Measurements from ENCODE around the gene TMEM184A. TPM values are rescaled to one million over a fixed set of nuclear protein-coding genes. Genes with fewer than 3 reads are reported as not detected.
A peak's percentile ranks its signal among the peaks of the same experiment; 100 is the strongest.

Gene TMEM184A
- total RNA-seq, 1 donor from 2014 or later, result under 0.01 TPM

DNA sequence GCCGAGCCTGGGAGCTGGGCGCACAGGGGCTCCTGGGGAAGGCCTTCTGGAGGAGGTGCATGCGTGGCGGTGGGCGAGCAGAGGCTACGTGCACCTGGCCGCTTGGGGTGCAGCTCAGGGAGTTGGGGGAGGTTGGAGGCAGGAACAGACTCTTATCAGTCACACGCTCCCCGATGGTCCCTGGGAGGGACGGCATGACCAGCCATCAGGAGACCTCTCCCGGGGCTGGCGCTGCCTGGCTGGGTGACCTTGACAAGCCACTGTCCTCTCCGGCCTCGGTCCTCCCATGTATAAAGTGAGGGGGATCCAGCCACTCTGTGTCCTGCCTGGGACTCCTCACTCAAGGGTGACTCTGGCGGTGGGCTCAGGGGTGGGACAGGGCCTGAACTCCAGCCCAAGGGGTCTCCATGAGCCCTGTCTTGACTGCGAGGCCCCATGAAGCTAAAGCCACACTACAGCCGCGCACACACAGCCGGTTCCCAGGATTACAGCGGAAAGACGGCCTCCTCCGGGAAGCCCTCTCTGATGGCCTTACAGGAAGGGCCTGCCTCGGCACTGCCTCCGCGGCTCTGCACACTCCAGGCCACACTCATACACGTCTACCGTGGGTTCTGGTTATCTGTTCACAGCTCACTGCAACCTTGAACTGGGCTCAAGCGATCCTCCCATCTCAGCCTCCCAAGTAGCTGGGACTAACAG, 2.3 kb downstream of the TMEM184A start:
- DNase-seq (ENCODE audit: low read depth in 2 of 2), result no peak

GRCh38 chr7:1552200-1552599, 3.8 kb downstream of the TMEM184A start:
- no peak for DNase-seq (ENCODE audit: low read depth in 2 of 2)

DNA sequence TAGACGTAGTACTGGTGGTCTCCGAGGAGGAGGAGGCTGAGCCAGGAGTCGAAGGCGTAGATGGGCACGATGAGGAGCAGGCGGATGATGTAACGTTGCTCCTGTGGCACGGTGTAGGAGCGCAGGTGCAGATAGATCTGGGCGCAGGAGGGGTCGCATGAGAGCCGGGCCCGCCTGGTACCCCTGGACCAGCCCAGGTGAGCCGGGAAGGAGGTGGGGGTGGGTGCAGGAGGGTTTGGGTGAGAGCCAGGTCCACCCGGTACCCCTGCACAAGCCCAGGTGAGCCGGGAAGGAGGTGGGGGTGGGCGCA, 5.2 kb downstream of the TMEM184A start:
- DNase-seq (ENCODE audit: low read depth in 2 of 2), result no peak

DNA sequence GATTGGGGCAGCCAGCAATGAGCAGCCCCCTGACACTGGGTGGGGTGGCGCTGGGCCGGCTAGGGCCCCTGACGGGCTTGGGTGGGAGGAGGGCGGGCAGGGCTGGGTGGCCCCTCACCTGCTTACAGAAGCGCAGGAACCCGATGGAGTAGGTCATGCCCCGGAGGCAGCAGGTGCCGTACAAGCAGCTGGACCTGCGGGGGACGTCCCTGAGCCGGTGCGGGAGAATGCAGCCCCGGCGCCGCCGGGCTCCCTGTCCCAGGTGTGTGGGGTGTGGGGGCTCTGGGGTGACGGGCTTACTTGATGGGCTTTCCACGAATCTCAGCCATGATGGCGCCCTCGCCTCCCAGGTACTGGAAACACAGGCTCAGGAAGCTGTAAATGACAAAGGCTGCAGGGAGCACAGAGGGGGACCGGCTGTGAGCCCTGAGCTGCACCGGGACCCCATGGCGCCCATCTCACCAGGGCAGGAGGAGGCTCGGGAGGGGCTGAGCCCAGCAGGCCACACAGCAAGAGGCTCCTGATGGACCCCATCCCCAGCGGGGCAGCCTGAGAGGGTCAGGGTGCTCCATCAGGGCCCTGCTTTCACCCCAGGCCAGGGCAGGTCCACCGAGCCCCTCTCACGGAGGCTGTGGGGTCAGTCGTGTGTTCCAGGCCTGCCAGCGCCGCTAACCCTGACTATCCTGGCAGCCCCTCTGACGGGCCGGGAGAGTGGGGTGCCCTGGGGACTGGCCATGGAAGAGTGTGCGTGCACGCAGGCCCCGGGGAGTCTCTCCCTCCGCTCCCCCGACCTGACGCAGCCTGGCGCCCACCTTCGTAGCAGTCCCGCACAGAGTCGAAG, 5.8 kb downstream of the TMEM184A start:
- no peak for DNase-seq (ENCODE audit: low read depth in 2 of 2)

GRCh38 chr7:1549357-1550004, 6.5 kb downstream of the TMEM184A start:
- no peak for DNase-seq (ENCODE audit: low read depth in 2 of 2)

- DNase-seq (ENCODE audit: low read depth in 2 of 2), result no peak
These were observed 7.1 kb downstream of the TMEM184A start for GRCh38 chr7:1548944-1549343.

DNA sequence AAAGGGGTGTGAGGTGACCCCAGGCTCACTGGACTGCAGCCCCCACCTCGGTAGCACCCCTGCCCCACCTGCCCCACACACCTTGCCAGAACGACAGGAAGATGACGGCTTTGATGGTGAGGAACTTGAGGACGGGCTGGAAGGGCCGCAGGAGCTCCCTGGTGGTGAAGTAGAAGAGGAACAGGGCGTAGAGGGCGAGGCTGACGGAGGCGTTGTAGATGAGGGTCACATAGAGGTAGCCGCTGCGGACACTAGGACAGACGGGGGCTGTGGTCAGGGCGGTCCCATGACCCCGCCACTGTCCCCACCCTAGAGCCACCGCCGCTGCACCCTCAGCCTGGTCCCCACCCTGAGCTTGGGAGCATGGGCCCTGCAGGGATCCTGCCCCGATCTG, 7.6 kb downstream of the TMEM184A start:
- DNase-seq (ENCODE audit: low read depth in 2 of 2), result peak in 1 of 2 donors; percentile 36

GRCh38 chr7:1547777-1548437, 8.1 kb downstream of the TMEM184A start:
- no peak for DNase-seq (ENCODE audit: low read depth in 2 of 2)

DNA sequence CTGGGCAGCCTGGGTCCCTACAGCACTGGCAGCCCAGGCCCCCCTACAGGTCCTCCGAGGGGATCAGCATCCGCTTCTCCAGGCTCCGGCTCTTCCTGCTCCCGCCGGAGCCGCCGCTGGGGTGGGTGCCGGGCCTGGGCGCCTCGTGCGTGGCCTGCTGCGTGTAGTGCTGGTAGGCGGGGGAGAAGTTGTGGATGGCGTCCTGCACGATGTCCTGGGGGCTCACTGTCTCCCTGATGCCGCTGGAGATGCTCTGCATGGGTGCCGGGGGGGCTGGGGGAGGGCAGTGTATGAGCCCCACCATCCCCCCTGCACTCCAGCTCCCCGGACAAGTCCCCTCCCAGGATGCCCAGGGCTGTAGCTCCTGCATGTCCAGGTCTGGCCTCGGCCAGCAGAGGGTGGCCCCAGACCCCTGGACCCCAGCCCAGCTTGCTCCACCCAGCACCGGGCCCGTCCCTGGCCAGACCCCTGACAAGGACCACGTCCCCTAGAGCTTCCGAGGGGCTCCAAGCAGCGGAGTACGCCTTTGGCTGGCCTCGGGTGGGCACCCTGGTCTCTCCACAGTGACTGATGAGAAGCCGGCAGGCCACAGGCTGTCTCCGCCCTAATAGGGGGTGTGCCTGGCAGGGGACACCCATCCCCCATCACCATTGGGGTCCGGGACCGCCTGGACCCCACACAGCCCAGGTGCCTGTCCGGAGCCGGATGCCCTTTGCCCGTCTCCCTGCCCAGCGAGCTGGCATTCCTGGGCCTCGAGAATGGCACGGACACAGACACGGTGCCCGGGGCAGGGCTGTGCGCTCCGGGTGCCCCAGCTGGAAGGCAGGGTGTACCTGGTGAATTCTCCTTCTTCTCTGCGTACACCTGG, 8.9 kb downstream of the TMEM184A start:
- no peak for DNase-seq (ENCODE audit: low read depth in 2 of 2)

DNA sequence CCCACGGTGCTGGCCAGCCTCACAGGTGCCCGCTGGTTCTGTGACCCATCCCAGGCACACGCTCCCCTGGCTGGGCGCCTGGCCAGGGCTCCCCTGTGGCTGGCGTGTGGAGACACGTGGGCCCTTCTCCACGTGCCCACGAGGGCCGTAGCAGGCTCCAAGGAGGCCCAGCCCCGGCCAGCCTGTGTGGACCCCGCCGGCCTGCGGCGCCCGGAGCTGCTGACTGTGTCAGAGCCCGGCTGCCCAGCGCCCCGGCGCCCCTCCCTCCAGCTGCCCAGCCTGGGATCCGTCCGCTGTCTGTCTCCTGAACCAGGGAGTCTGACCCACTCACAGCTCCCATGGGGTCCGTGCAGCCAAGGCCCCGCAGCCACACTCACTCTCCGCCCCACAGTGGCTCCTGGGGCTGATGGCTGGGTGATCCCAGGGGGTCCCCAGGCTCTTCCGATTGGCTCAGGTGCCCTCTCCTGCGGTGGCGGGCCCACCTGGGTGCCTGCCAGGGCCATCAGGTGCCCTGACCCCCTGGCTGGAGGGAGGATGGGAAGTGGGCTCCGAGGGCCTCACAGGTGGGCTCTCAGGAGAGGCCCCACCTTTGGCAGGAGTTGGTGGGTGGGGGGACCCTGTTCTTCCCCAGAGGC, 9.6 kb downstream of the TMEM184A start:
- DNase-seq (ENCODE audit: low read depth in 2 of 2), result no peak

DNA sequence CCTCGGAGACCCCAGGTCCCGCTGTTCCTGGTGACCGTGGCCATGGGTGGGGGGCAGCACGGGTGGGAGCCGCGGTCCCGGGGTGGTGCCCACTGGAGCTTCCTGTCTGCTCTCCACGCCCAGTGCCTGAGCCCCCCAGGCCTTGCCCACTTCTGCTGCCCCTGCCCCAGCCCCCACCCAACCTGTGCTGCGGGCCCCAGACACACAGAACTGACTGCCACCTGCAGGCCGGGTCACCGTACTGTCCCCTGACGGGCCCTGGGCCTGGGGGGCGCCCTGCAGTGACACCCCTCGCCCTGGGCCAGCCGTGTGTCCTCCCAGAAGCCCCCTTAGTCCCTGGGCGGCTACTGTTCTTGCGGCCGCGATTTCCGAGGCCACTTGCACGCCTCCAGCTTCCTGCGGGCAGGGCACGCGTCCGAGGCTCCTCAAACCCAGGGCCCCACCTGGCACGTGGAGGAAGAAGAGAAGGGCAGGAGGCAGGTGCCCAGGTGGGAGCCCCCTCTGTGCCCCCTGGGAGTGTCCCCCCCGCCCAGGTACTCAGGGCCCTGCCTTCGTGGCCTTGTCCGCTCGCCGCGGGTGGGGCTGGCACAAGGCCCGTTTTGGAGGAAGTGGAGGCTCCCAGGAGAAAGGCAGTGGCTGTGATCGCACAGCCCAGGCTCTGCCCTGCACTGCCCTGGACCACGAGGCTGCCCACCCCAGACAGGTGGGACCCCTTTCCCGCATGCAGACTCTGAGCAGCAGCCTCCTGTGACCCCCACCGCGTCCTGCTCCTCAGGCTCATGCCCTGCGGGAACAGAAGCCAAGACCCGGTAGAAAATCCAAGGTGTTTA, 10.4 kb downstream of the TMEM184A start:
- DNase-seq (ENCODE audit: low read depth in 2 of 2), result no peak

- DNase-seq (ENCODE audit: low read depth in 2 of 2), result no peak
These were observed 11.0 kb downstream of the TMEM184A start for GRCh38 chr7:1544896-1545416.

DNA sequence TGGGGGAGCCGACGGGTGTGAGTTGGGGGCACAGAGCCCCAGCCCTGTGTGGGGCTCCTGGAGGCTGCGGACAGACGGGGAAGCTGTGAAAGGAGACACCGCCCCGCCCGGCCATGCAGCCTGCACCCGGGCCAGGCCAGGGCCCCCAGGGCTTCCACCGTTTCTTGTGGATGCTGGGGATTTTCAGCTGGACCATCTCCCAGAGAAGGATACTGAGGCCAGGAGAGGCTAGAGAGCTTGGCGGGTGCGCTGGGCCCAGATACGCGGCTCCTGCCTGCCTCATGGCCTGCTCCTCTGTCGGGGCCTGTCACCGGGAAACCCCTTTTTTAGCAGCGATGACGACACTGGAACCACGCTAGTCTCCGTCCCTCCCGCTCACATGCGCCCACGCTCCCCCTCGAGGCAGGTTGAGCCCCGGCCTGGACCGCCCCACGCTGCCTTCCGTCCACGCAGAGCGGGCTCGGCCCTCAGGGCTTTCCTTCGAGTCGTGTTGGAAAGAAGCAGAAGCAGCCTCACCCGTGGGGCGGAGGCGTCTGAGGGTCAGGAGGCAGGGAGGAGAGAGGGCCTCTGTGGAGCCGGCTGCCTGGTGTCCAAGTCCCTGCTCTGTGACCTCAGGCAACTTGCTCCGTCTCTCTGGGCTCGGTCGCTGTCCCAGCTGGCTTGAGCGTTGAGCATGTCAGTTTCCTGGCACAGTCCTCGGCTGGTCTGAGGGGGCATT, 11.7 kb downstream of the TMEM184A start:
- no peak for DNase-seq (ENCODE audit: low read depth in 2 of 2)

- no peak for DNase-seq (ENCODE audit: low read depth in 2 of 2)
These were observed 12.2 kb downstream of the TMEM184A start for GRCh38 chr7:1543826-1544177.

GRCh38 chr7:1542841-1543747, 12.9 kb downstream of the TMEM184A start:
- DNase-seq (ENCODE audit: low read depth in 2 of 2), result no peak

GRCh38 chr7:1542329-1542728, 13.7 kb downstream of the TMEM184A start:
- DNase-seq (ENCODE audit: low read depth in 2 of 2), result no peak

DNA sequence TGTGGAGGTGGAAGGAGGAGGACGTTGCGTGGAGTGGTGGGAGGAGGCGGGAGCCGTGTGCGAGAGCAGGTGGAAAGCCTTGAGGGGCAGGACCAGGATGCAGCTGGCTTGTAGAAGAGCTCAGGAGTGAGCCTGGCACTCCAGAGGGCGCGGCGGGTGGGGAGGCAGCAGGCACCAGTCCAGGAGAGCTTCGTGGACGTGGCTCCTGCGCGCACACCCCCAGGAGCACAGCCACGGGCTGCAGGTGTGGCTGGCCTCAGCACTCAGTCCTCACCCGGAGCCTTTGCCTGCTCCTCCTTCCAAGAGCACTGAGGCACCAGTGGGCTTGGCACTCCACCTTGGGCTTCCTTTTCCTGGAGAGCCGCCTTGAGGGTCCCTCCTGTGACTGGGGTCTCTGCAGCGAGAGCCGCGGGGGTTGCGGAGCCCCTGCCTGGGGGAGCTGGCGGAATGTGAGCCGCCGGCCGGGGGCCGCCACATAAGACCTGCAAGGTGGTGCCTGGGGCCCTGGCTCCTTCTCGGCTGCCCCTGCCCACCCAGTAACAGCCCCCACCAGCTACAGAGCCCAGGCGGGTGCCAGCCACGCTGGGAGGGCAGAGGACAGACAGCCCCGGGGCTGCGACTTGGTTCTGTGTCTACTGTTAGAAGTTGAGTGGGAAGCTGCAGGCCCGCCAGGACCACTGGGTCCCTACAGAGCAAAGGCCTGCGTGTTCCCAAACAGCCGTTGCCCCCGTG, 14.4 kb downstream of the TMEM184A start:
- DNase-seq (ENCODE audit: low read depth in 2 of 2), result no peak

Data from dermis microvascular lymphatic vessel endothelial cell (primary cell).